PC-3 (cell line): ENCODE measurements around the gene NOL8. TPM values are rescaled to one million over a fixed set of nuclear protein-coding genes. Genes with fewer than 3 reads are reported as not detected.

Source experiments
- ATAC-seq: fragments of 200-7000 bp; cut with Tn5 transposase; 2 replicates; pipeline ENCODE4 v1.9.1; 2020; ENCODE audit warnings: mild to moderate bottlenecking, moderate library complexity
- BruUV-seq: library from RNA; stranded (reverse); fragments of 400-500 nt; replicated peaks from 2 replicates; lab custom pipeline; 2021; lab: Mats Ljungman, UMichigan
- CTCF ChIA-PET: fragments of 300-600 bp; sonication (Branson Sonifier 250); formaldehyde crosslinking; loops from one replicate; lab custom pipeline; 2022; ENCODE audit warnings: antibody characterized with exemption; lab: Charles Lee
- POLR2A ChIA-PET: fragments of 300-600 bp; sonication (Branson Sonifier 250); formaldehyde crosslinking; loops from one replicate; lab custom pipeline; 2022; ENCODE audit warnings: antibody characterized with exemption; ENCODE audit not compliant: unreplicated experiment; lab: Charles Lee
- DNase-seq: peaks from one replicate; pipeline ENCODE4 v3.0.0-alpha.2; 2015
- H2AFZ ChIP-seq: fragments of 300-600 bp; sonication (generic); 2 replicates; pipeline ENCODE4 v1.6.0; 2016; ENCODE audit warnings: antibody characterized with exemption, low read length
- H3F3A ChIP-seq: fragments of 300-600 bp; sonication (generic); one replicate; pipeline ENCODE4 v1.6.0; 2017; ENCODE audit warnings: antibody characterized with exemption, low read length, control low read depth, mild to moderate bottlenecking; ENCODE audit not compliant: unreplicated experiment
- H3K27ac ChIP-seq: fragments of 300-600 bp; sonication (generic); 2 replicates; pipeline ENCODE4 v1.5.1; 2016; ENCODE audit warnings: mild to moderate bottlenecking, low read length
- H3K27me3 ChIP-seq: fragments of 300-600 bp; sonication (generic); 2 replicates; pipeline ENCODE4 v1.6.1; 2016; ENCODE audit warnings: low read length, mixed read lengths
- H3K36me3 ChIP-seq: fragments of 300-600 bp; sonication (generic); 2 replicates; pipeline ENCODE4 v1.6.1; 2016; ENCODE audit warnings: low read depth, mixed run types, low read length, mixed read lengths
- H3K4me1 ChIP-seq: fragments of 300-600 bp; sonication (generic); 2 replicates; pipeline ENCODE4 v1.5.1; 2016; ENCODE audit warnings: low read length; ENCODE audit not compliant: insufficient read depth
- H3K4me2 ChIP-seq: fragments of 300-600 bp; sonication (generic); 2 replicates; pipeline ENCODE4 v1.6.0; 2016; ENCODE audit warnings: low read length
- H3K4me3 ChIP-seq: fragments of 300-600 bp; sonication (generic); 2 replicates; pipeline ENCODE4 v1.5.1; 2016; ENCODE audit warnings: mild to moderate bottlenecking, low read length, mixed read lengths
- H3K79me2 ChIP-seq: fragments of 300-600 bp; sonication (generic); 2 replicates; pipeline ENCODE4 v1.6.1; 2017; ENCODE audit warnings: low read length, mixed read lengths
- H3K9ac ChIP-seq: fragments of 300-600 bp; sonication (generic); 2 replicates; pipeline ENCODE4 v1.6.0; 2016; ENCODE audit warnings: mild to moderate bottlenecking, low read length
- H3K9me2 ChIP-seq: fragments of 300-600 bp; sonication (generic); replicated peaks from 2 replicates; pipeline ENCODE4 v1.6.1; 2016; ENCODE audit warnings: mixed run types, low read length, mixed read lengths
- H3K9me3 ChIP-seq: fragments of 300-600 bp; sonication (generic); 2 replicates; pipeline ENCODE4 v1.6.1; 2016; ENCODE audit warnings: low read length, mixed read lengths
- H4K20me1 ChIP-seq: fragments of 300-600 bp; sonication (generic); 2 replicates; pipeline ENCODE4 v1.6.1; 2016; ENCODE audit warnings: low read length, mixed read lengths
- EZH2 ChIP-seq: fragments of 300-600 bp; sonication (generic); IDR thresholded peaks from one replicate; pipeline ENCODE4 v1.6.1; 2017; ENCODE audit warnings: antibody characterized with exemption, mild to moderate bottlenecking, low read length; ENCODE audit not compliant: unreplicated experiment
- EZH2phosphoT487 ChIP-seq: fragments of 300-600 bp; sonication (generic); IDR thresholded peaks from 2 replicates; pipeline ENCODE4 v1.6.1; 2018; ENCODE audit warnings: mild to moderate bottlenecking, antibody characterized with exemption, low read length, borderline replicate concordance
- intact Hi-C: fragments of 100-400 bp; cut with micrococcal nuclease; formaldehyde crosslinking; loops from 2 replicates; pipeline ENCODE4 v1.9.0; 2023
- total RNA-seq: library from RNA; depleted of rRNA; stranded (reverse); fragments of >200 nt; gene quantifications from 2 replicates; pipeline ENCODE4 v1.2.3, GENCODE V29; 2014
- TF ChIP-seq, protein P1 (sequence below): fragments of 300-600 bp; sonication (generic); conservative IDR thresholded peaks from 2 replicates; pipeline ENCODE4 v1.5.1; 2017; ENCODE audit warnings: antibody characterized with exemption, low read depth, mild to moderate bottlenecking, low read length

The NOL8 gene
- total RNA-seq, 1 experiment from 2014 or later, result 21.0 TPM

- no TSS peak for BruUV-seq
- Histone ChIP-seq H3K27ac (no peak overlapping the region), H2AFZ (no peak overlapping the region), H3K4me1 (no peaks in the 10 kb centered on the region), H3K4me3 (no peak overlapping the region), H3K9me3 (no peaks in the 10 kb centered on the region), H3K9ac (no peak overlapping the region), H3F3A (no peaks in the 10 kb centered on the region), H3K36me3 (peaks cover 47% of the 10 kb centered on the region), H3K27me3 (no peaks in the 10 kb centered on the region), H3K9me2 (no peaks in the 10 kb centered on the region), H4K20me1 (no peaks in the 10 kb centered on the region), H3K4me2 (no peak overlapping the region), H3K79me2 (peaks cover 6% of the 10 kb centered on the region; the same call in 1 of the 2 replicates)
- ChIA-PET POLR2A (no interaction called here), CTCF (interaction anchor here (0.6 kb wide), 1 partner anchor 171 kb away, joined by 6 read pairs; no protein-coding TSS in a partner anchor)
- ATAC-seq (no peak), DNase-seq (no peak)
- intact Hi-C loops, result no loop called here
- no peak for TF ChIP-seq EZH2
- TF ChIP-seq, protein P1, sequence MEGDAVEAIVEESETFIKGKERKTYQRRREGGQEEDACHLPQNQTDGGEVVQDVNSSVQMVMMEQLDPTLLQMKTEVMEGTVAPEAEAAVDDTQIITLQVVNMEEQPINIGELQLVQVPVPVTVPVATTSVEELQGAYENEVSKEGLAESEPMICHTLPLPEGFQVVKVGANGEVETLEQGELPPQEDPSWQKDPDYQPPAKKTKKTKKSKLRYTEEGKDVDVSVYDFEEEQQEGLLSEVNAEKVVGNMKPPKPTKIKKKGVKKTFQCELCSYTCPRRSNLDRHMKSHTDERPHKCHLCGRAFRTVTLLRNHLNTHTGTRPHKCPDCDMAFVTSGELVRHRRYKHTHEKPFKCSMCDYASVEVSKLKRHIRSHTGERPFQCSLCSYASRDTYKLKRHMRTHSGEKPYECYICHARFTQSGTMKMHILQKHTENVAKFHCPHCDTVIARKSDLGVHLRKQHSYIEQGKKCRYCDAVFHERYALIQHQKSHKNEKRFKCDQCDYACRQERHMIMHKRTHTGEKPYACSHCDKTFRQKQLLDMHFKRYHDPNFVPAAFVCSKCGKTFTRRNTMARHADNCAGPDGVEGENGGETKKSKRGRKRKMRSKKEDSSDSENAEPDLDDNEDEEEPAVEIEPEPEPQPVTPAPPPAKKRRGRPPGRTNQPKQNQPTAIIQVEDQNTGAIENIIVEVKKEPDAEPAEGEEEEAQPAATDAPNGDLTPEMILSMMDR, result no peak
- no peak for TF ChIP-seq EZH2phosphoT487
Observed at GRCh38 chr9:92312887-92313623, 12.1 kb downstream of the NOL8 start.

DNA sequence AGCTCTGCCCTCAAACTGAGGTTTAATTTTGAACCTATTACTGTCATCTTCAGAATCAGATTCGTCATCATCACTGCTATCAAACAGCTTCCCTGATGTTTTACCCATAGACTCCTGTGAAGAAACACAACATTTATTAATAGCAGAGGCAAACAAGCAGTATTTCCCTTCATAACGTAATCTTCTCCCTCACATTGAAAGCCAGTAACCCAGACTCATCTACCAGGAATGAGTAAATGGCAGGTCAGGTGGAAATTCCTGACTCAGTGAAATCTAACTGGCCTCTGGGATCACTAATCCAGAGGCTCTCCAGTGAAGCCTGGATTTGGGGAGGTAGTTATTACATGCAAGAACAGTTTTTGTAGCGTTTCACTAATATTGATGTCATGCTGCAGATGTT, 14.6 kb downstream of the NOL8 start:
- no peak overlapping the region for H3K4me2 ChIP-seq
- H3K9ac ChIP-seq, result no peak overlapping the region
- ChIA-PET CTCF (no interaction called here), POLR2A (no interaction called here)
- H2AFZ ChIP-seq, result no peak overlapping the region
- TF ChIP-seq EZH2phosphoT487, result no peak
- no peak for TF ChIP-seq EZH2
- TF ChIP-seq, protein P1, result no peak
- intact Hi-C loops, result no loop called here
- H3K27ac ChIP-seq, result no peak overlapping the region
- ATAC-seq (no peak), DNase-seq (no peak)
- peaks cover 6% of the 10 kb centered on the region; the same call in 1 of the 2 replicates for H3K79me2 ChIP-seq
- H3K27me3 ChIP-seq, result no peaks in the 10 kb centered on the region
- no peak overlapping the region for H3K4me3 ChIP-seq
- no peaks in the 10 kb centered on the region for H3K9me3 ChIP-seq
- H3F3A ChIP-seq, result no peaks in the 10 kb centered on the region
- H3K9me2 ChIP-seq, result no peaks in the 10 kb centered on the region
- H3K4me1 ChIP-seq, result no peaks in the 10 kb centered on the region
- H3K36me3 ChIP-seq, result peaks cover 52% of the 10 kb centered on the region
- no peaks in the 10 kb centered on the region for H4K20me1 ChIP-seq
- BruUV-seq, result no TSS peak

DNA sequence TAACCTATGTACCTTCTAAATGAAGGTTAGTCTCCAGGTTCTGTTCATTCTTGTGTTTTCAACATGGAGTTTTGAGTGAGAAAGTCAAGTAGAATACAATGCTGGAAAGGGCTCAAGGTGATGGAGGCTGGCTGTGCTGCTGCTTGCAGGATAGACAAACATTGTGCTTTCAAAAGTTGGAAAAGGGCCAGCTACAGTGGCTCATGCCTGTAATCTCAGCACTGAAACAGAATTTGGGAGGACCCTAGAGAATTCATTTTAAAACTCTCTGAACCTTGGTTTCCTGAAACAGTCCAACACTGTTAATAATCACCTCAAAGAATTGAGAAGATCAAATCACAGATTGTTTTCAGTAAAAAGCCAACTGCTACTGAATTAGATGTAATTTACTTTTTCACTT, 16.3 kb downstream of the NOL8 start:
- Histone ChIP-seq H3K27ac (no peak overlapping the region), H3K79me2 (peaks cover 6% of the 10 kb centered on the region; the same call in 1 of the 2 replicates), H3K9me2 (no peaks in the 10 kb centered on the region), H3K4me1 (no peaks in the 10 kb centered on the region), H2AFZ (no peak overlapping the region), H3K4me3 (no peak overlapping the region), H4K20me1 (no peaks in the 10 kb centered on the region), H3K36me3 (peaks cover 62% of the 10 kb centered on the region), H3F3A (no peaks in the 10 kb centered on the region), H3K4me2 (no peak overlapping the region), H3K9me3 (no peaks in the 10 kb centered on the region), H3K27me3 (no peaks in the 10 kb centered on the region), H3K9ac (no peak overlapping the region)
- no TSS peak for BruUV-seq
- CTCF ChIA-PET, result no interaction called here
- no peak for ATAC-seq
- POLR2A ChIA-PET, result no interaction called here
- intact Hi-C loops, result no loop called here
- TF ChIP-seq EZH2phosphoT487, result no peak
- no peak for TF ChIP-seq EZH2
- TF ChIP-seq, protein P1, result no peak
- DNase-seq, result no peak
